HG03354 (cell line): Measurements from ENCODE around the gene CARD14.
"Not testable (repeated sequence)": the region's sequence is repeated elsewhere in the genome, so short reads cannot be mapped to it uniquely, and the experiment has no call there.

Source experiments
- ATAC-seq: cut with Tn5 transposase; IDR thresholded peaks from one replicate; pipeline ENCODE4 v1.9.1; 2021; ENCODE audit warnings: mild to moderate bottlenecking; ENCODE audit not compliant: unreplicated experiment, poor library complexity, severe bottlenecking

CARD14 gene

DNA sequence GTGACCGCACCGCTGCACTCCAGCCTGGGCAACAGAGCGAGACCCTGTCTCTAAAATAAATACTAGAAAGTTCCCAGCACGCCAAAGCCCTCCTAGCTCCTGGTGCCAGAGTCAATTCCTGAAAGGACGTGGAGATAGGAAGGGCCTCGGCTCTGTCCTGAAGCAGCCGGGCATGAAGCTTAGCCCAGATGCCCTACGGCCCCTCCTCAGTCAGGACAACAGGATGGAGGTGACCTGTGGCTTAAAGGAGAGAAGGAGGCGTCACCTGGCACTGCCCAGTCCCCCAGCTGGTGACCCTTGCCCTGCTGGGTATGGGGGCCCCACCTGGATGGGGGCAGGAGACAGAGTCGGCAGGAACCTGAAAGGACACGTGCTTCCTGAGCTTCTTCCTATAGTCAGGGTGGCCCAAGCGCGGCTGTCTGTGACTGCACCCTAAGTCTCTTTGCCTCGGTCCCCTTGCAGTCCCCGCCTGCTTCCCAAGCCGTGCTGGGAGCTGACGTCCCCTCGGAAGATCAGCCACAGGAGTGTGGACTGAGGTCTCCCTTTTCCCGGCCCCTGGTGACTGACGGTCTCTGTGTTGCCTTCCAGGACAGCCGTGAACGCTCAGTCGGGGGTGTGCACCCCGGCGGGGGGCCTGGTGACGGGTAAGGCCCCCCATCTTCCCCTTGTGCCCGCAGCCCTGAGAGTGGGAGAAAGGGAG lies 75.9 kb downstream of the CARD14 start:
- no peak for ATAC-seq

DNA sequence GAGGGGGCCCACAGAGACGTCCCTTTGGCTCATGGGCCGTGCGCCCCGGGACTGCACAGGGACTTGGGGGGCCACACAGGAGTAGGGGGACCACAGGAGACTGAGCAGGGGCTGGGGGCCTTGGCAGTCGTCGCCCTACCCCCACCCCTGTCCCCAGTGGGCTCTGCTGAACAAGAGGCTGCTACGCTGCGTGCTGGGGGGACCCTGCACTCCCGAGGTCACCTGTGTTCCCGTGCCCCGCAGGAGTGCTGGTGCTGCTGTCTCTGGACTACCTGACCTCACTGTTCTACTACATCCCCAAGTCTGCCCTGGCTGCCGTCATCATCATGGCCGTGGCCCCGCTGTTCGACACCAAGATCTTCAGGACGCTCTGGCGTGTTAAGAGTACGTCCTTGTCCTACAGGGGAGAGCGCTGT lies 76.4 kb downstream of the CARD14 start:
- no peak for ATAC-seq

DNA sequence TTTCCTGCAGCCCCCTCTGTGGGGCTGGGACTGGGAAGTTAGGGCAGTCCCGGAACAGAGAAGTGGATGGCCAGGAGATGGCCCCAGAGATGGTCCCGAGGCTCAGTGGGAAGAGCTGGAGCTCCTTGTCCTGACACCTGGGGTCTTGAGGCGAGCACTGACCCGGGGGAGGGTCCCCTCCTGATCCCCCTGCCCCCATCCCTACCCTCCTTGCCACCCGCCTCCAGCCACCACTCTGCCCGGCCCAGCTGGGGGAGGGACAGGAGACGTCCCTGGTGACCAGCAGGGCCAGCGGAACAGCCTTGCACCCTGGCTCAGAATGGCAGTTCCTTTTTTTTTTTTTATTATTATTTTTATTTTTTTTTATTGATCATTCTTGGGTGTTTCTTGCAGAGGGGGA lies 76.9 kb downstream of the CARD14 start:
- no peak for ATAC-seq

DNA sequence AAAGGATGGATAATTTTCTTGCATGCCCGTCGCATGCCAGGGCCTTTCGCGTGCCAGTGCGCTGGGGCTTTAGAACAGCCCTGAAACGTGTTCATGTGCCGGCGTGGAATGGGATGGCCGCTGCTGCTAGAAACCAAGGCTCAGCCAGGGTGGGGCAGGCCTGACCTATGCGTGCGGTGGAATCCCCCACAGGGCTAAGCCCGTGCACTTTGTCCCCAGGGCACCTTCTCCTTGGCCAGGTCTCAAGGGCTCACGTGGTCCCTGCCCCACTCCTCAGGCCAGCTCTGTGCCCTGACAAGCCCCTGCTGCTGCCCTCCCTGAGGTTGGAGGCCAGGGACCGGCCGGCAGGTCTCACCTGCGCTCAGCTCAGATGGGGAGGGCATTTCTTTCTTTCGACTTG lies 77.7 kb downstream of the CARD14 start:
- no peak for ATAC-seq

DNA sequence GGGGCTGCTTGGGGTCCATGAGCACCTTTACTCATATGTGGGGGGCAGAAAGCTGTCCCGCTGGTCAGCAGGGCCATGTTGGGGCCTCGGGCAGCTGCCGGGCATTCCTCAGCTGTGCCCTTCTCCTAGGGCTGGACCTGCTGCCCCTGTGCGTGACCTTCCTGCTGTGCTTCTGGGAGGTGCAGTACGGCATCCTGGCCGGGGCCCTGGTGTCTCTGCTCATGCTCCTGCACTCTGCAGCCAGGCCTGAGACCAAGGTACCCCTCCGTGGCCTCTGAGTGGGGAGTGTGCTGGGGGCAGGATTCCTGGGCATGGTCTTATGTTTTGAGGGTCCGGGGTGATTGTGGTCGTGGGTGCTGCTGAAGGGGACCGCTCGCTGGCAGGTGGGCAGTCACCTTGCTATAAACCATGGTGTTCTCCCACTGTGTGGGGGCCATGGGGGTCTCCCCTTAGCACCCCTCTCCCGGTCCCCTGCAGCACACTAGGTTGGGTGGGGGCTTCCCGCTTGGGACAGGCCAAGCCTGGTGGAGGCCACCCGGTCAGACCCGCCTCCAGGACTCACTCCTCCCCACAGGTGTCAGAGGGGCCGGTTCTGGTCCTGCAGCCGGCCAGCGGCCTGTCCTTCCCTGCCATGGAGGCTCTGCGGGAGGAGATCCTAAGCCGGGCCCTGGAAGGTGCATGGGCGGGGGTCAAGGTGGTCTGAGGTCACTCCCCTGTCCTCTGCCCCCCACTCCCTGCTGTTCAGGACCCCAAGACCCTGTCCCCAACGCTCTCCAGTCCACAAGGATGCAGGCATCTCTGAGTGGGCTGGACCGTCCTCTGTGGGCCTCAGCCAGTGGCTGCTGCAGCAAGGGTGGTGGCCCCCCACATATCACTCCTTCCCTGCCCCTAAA lies 78.4 kb downstream of the CARD14 start:
- ATAC-seq = no peak

DNA sequence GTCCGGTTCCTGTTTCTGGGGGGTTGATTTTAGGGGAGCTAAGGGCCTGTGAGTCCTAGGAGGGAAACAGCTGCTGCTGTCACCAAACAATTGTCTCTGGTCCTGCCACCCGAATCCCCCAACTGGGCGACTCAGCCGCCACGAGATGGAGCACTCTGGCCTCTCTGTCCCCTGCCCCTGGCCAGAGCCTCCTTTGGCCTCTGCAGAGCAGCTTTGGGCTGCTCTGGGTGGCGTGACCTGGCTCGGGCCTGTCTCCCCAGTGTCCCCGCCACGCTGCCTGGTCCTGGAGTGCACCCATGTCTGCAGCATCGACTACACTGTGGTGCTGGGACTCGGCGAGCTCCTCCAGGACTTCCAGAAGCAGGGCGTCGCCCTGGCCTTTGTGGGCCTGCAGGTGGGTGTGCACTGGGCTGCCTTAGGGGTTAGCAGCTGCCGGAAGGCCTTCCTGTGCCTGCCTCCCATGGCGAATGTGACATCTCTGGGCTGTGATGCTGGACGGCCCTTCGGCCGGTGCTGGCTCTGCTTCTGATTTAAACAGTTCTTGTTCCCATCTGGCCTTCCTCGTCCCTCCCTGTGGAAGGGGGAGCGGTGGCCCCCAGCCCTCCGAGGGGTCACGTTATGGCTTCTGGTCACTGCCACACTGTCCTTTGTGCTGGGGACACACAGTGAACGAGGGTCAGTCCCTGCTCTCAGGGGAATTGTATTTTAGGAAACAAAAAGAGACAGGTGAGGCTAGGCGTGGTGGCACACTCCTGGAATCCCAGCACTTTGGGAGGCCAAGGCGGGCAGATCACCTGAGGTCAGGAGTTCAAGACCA lies 79.3 kb downstream of the CARD14 start:
- no peak for ATAC-seq

DNA sequence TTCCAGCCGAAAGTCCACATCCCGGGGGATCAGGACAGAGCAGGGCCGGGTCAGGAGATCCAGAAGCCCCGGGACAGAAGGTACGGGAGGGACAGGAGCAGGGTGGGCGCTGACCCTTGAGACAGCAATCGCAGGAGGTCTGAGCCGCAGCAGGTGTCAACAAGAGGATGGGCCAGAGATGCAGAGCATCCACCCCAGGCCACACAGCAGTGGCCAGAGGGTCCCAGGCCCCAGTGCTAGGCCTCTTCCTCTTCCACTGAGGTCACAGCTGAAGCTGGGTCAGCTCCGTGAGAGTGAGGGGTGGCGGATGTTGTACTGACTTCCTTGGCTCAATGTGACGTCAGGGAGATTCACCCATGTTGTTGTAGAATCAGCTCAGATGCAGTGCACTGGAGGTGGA lies 82.1 kb downstream of the CARD14 start:
- ATAC-seq = no peak

DNA sequence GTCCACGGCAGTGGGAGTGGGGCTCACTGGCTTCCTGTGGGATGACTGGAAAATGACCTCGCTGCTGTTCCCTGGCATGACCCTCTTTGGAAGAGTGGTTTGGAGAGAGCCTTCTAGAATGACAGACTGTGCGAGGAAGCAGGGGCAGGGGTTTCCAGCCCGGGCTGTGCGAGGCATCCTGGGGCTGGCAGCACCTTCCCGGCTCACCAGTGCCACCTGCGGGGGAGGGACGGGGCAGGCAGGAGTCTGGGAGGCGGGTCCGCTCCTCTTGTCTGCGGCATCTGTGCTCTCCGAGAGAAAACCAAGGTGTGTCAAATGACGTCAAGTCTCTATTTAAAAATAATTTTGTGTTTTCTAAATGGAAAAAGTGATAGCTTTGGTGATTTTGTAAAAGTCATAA lies 83.0 kb downstream of the CARD14 start:
- ATAC-seq = peak; percentile 55

DNA sequence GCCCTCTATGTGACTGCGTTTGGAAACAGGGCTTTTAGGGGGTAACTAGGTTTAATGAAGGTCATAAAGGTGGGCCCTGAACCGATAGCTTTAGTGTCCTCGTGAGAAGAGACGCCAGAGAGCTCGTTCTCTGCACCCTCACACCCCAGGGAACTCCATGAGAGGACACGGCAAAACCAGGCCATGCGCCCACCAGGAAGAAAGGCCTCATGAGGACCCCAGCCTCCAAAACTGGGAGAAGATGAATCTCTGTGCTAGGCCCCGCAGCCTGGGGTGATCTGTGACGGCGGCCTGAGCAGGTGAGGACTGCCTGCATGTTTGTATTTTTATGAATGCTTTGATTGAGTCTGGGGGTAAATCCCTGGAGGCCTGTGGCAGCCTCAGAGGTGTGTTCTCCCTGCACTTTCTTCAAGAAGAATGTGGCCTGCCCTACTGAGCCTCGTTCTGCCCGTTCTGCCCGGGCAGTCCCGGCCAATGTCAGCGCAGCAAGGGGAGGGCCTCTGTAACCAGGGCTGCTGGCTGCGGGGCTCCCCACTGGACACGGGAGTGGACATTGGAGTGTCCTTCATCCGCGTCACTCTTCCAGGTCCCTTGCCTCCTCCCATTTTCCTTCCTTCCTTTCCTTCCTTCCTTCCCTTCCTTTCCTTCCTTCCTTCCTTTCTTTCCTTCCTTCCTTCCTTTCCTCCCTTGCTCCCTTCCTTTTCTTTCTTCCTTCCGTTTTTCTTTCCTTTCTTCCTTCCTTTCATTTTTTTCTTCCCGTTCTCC lies 84.0 kb downstream of the CARD14 start:
- ATAC-seq = no peak

DNA sequence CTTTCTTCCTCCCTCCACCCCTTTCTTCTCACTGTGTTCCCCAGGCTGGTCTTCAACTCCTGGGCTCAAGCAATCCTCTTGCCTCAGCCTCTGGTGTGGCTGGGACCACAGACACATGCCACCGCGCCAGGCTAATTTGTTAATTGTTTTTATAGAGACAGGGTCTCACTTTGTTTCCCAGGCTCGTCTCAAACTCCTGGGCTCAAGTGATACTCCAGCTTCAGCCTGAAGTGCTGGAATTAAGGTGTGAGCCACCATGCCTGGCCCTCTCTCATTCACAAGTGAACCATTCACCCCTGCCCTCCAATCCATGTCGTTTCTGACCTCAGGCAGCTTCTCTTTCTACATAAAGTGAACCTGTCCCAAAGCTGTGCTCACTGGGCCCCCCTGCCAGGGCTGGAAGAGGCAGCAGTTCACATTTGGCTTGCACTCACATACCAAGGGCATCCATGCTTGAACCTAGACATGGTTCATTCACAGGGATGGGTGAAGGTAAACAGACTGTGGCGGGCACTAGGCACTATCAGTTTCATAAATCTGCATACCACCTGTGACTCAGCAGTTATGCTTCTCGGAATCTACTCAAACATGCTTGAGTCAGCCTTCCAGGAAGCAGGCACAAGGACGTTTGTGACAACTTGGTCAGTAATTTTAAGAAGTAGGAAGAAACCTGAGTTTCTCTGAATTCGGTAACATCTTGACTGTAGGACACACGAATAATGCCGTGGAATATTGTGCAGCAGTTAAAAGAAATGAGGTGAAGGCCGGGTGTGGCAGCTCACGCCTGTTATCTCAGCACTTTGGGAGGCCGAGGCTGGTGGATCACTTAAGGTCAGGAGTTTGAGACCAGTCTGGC lies 84.8 kb downstream of the CARD14 start:
- peak; percentile 78 for ATAC-seq

DNA sequence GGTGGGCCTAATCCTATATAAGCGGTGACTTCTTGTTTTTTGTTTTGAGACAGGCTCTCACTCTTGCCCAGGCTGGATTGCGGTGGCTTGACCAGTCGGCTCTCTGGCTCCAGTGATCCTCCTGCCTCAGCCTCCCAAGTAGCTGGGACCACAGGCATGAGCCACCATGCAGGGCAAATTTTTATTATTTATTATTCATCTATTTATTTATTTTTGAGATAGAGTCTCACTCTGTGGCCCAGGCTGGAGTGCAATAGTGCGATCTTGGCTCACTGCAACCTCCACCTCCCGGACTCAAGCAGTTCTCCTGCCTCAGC lies 86.2 kb downstream of the CARD14 start:
- ATAC-seq = no peak

DNA sequence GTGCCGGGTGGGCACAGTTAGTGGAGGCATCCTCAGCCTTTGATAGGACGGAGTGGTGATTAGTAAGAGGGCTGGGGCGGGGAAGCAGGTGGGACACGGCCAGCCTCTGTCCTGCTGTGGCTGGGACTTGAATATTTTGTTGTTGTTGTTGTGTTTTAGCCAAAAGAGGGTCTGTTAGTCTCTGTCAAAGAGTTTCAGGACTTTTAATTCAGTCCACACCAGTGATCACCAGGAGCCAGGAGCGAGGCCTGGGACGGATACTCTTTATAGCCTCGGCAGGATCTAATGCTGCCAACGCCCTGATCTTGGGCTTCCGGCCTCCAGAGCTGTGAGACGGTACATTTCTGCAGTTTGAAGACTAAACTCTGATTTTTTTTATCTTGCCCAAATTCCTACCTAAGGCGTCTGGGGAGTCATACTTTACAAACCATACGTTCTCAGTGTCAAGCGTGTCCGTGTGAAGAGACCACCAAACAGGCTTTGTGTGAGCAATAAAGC lies 87.9 kb downstream of the CARD14 start:
- no peak for ATAC-seq

DNA sequence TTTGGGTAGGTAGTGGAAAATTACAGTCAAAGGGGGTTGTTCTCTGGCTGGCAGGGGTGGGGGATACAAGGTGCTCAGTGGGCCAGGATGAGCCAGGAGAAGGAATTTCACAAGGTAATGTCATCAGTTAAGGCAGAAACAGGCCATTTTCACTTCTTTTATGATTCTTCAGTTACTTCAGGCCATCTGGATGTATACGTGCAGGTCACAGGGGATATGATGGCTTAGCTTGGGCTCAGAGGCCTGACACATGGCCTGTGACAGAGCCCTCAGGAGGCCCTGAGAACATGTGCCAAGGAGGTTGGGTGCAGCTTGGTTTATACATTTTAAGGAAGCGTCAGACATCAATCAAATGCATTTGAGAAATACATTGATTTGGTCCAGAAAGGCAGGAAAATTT lies 88.5 kb downstream of the CARD14 start:
- ATAC-seq = not testable (repeated sequence)
